ENCODE results near the gene PPIL6.
A peak's percentile ranks its signal among the peaks of the same experiment; 100 is the strongest.

PPIL6 gene

GRCh38 chr6:109440331-109441068 is at the start of gene PPIL6, which contains the start of gene SMPD2:
Gene PPIL6, minus strand, starts transcription at chr6:109440628. Its CDS starts 38 bp downstream, at chr6:109440590.
Gene SMPD2, plus strand, starts transcription at chr6:109440724. Its CDS starts 398 bp downstream, at chr6:109441122.
- peak in 1 of 2 experiments; percentile 51 for DNase-seq

DNA sequence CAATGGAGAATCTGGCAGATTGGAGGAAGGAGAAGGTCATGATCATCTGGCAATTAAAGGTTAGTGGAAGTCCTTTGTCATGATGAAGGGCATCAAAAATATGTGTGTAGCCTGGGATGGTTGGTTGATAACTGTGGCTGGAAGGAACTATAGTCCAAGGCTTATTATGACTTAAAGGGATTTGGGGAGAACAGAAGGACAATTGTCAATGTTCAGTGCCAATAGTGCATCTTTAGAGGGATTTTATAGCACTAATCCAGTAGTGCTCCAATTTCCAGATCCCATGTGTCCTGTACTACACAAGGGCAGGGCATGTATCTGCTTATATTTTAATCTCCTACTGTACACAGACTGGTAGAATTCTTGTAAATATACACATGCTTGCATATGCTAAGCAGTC is 47.6 kb upstream of the PPIL6 start:
- DNase-seq = no peak

- DNase-seq = no peak
Observed at GRCh38 chr6:109486068-109486467, 45.6 kb upstream of the PPIL6 start.

DNA sequence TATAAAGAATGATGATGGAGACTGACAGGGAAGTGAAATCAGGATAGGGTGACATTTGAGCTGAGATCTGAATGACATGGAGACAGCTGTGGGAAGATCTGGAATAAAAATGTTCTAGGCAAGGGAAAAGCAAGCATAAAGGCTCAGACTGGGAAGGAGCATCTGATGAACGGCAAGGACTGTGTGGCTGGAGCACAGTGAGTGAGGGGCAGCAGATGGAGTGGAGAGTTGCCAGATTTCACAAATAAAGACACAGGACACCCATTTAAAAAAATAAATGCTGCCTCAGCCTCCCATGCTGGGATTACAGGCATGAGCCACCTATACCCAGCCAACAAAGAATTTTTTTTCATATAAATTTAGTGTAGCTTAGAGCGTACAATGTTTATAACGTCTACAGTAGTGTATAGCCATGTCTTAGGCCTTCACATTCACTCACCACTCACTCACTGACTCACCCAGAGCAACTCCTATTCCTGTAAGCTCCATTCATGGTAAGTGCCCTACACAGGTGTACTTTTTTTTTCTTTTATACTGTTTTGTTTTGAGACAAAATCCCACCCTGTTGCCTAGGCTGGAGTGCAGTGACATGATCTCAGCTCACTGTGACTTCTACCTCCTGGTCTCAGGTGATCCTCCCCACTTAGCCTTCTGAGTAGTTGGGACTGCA is 45.0 kb upstream of the PPIL6 start:
- DNase-seq = no peak

DNA sequence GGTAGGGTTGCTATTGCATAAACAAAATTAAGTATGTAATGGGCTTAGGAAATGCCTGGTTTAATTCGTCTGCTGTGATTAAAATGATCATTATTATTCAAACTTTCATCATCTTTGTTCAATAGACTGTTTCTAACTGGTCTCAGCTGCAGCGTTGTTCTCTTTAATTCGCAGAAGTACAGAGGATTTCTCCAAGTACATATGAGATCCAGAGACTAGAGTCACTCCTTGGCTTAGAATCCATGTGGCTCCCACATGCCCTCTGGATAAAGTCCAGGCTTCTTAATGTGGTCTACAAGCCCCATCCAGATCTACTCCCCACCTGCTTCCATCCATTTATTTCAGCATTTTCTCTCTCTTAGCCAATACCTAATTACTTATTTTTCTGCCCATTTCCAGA is 43.7 kb upstream of the PPIL6 start:
- DNase-seq = no peak

GRCh38 chr6:109483735-109484057 is 43.3 kb upstream of the PPIL6 start:
- DNase-seq = no peak

DNA sequence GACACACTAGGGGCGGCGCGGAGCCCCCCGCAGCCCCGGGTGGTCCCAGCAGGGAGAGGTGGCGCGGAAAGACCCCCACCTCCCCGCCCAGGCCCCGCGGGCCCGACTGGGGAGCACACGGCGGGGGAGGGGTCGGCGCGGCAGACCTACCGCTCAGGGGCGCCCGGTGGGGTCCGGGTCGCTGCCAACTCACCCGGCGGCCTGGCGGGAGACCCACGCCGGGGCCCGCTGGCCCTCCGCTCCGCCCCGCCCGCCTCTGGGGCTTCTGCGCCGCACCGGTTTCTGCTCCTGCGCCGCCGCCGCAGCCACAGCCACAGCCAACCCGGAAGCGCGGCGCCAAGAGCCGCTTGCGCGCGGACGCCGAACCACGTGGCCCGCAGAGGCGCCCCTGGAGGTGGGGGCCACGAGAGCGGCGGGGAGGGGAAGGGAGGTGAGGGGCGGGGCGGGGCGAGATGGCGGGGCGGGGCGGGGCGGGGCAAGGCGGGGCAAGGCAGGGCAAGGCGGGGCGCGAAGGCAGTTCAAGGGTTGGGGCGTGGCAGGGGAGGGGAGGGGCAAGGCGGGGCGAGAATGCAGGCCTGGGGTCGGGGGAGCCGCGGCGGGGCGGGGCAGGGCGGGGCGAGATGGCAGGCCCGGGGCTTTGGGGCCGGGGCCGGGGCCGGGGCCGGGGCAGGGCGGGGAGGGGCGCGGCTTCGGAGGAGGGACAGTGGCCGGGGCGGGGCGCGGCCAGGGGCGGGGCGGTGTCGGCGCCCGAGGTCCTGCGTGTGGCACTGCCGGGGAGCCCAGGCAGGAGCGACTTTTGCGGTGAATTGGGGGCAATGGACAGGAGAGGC is 42.7 kb upstream of the PPIL6 start, which contains the start of gene ZBTB24:
Gene ZBTB24 (minus strand): TSS at position 315 of the 830 bp plus-strand sequence. CDS start 1,193 bp downstream, outside the sequence.
- peak; percentile 31 to 54 for DNase-seq

GRCh38 chr6:109480993-109481480 is 40.6 kb upstream of the PPIL6 start:
- no peak for DNase-seq

DNA sequence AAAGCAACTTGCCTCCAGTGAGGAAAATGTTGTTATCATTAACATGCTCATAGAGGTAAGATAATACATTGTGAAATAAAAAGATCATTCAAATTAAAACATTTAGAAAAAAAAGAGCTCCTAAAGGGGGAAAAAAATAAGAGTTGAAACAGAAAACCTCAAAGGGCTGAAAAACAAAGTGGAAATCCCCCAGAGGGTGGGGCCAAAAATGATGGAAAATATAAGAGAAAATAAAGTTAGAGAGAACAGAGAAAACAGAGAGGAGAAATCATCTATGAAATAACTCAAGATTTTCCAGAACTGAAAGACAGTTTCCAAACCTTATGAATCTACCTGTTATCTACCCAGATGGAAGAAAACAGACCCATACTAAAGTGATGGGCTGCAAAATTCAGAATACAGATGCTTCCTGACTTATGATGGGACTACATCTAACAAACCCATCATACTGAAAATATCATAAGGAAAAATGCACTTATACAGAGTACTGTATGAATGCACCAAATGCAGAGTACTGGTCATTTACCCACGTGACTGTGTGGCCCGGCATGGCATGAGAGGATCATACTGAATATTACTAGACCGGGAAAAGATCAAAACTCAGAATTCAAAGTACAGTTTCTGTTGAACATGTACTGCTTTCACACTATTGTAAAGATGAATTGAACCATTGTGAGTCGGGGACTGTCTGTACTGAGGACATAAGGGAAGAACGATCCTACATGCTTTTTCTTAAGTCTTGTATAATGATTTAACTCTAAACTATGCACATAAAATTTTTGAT is 38.6 kb upstream of the PPIL6 start:
- DNase-seq = no peak

DNA sequence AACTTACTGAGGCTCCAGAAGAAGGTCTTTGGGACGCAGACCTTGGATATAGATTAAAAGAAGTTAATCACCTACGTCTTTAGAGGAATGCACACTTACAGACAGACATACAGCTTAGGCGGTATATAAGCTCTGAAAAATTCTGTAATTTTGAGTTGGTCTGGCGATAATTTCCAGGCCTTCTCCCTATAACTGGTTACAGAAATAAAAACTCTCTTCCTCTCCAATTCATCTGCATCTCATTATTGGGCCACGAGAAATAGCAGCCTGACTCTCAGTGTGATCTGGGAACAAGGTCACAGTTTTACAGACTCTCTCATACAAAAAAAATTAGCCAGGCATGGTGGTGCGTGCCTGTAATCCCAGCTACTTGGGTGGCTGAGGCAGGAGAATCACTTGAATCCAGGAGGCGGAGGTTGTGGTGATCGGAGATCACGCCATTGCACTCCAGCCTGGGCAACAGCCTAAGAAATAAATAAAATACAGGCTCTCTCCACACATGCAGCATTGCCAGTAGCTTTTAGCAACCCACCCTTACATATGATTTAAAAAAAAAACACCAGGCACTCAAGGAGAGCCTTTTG is 37.9 kb upstream of the PPIL6 start:
- DNase-seq = no peak

DNA sequence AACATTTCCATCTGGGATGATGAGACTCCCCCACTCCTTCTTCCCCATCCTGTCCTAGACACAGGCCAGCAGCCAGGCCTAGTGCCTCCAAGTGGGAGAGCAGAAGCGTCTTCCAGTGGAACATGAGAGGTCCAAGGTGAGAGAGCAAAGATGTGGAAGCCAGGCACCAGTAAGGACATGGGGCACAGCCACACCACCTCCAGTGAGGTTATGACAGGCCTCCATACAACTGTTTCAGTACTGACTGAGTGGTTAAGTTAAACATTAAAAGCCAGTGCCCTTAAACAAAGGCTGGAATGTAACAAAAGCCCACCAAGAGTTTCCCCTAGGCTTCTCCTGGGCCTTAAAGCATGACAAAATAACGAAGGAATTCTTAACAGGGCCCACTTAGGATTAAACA is 37.3 kb upstream of the PPIL6 start:
- DNase-seq = no peak

DNA sequence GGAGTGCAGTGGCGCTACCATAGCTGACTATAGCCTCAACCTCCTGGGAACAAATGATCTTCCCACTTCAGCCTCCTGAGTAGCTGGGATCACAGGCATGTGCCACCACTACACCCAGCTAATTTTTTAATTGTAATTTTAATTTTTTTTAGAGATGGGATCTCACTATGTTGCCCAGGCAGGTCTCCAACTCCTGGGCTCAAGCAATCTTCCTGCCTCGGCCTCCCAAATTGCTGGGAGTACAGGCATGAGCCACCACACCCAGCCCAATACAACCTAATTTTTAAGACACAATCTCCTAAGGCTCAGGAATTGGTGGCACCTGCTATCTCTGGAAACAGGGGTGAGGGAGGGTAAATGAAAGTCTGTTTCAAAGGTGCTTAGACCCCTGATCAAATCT is 36.8 kb upstream of the PPIL6 start:
- no peak for DNase-seq

DNA sequence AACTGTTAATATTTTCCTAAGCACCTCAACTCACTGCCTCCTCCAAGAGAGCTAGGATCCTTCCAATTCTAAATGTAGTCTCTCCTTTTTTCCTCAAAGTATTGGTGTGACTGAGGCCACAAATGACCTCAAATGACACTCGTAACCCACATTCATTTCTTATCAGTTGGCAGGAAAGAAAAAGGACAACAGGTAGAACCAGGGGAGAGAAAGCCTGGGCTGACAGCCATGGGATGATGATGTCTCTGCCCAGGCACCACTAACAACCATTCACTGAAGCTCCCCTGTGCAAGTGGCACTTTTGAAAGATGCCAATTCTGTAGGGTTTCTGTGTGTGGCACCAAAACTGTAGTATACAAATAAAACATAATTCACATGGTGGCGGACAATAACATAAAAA is 35.2 kb upstream of the PPIL6 start:
- no peak for DNase-seq

DNA sequence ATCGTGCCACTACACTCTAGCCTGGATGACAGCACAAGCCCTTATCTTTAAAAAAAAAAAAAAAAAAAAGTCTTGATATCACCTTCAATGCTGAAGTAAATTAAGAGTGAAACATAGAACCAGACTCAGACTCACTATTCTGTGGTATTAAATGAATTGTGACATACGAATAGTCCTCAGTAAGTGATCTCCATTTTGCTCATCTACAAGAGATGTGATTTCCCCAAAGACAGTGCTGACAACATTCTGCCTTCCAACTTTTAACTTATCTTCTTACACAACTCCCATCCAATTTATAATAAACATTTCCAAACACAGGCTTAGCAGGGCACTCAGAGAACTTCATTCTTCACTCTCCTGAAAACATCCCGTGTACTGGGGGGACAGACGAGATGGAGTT is 34.6 kb upstream of the PPIL6 start:
- DNase-seq = no peak

- no peak for DNase-seq
Observed at GRCh38 chr6:109473120-109473519, 32.7 kb upstream of the PPIL6 start.

GRCh38 chr6:109472132-109472995 is 31.9 kb upstream of the PPIL6 start:
- no peak for DNase-seq

GRCh38 chr6:109471105-109471810 is 30.8 kb upstream of the PPIL6 start:
- no peak for DNase-seq

- DNase-seq = no peak
Observed at GRCh38 chr6:109469591-109470189, 29.3 kb upstream of the PPIL6 start.

DNA sequence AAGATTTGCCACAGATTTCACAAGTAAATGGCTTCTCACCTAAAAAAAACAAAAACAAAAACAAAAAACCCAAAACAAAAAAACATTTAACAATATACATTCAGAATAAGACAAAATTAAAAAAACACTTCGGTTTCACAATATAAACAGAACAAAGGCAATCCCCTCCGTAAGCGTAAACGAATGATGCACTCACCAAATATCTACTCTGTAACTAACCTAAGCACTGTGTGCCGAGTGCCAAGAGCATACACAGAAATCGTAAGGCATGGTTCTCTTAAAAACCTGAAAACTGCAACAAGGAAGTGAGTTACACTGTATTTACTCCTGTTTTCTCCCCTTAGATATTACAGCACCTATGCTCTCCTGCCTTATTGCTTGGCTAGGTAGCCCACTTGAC is 27.3 kb upstream of the PPIL6 start:
- DNase-seq = no peak
